Activated naive CD8-positive, alpha-beta T cell treated with anti-CD3 and anti-CD28 coated beads, Interleukin-2, amount 50 U/mL, for 16 hours (primary cell): ENCODE data around the gene PGAP2.
A peak's percentile ranks its signal among the peaks of the same experiment; 100 is the strongest.
"Not testable (repeated sequence)": the region's sequence is repeated elsewhere in the genome, so short reads cannot be mapped to it uniquely, and the experiment has no call there.

Source experiments
- DNase-seq: peaks from one replicate; pipeline ENCODE4 v3.0.0-alpha.2; 2020; ENCODE audit warnings: low read depth, low spot score

PGAP2 gene

GRCh38 chr11:3807909-3808860 is at the start of gene PGAP2:
TSS of gene PGAP2 (plus strand) at chr11:3808560. CDS start at chr11:3811260, 2,700 bp downstream.
- DNase-seq = peak; percentile 8

GRCh38 chr11:3764266-3764665 is 44.1 kb upstream of the PGAP2 start:
- DNase-seq = no peak

- DNase-seq = not testable (repeated sequence)
Observed at GRCh38 chr11:3766836-3767235, 41.5 kb upstream of the PGAP2 start.

GRCh38 chr11:3767536-3767935 is 40.8 kb upstream of the PGAP2 start:
- no peak for DNase-seq

GRCh38 chr11:3773180-3773579 is 35.2 kb upstream of the PGAP2 start:
- no peak for DNase-seq

- no peak for DNase-seq
Observed at GRCh38 chr11:3775736-3776406, 32.5 kb upstream of the PGAP2 start.

- DNase-seq = no peak
Observed at GRCh38 chr11:3781423-3781822, 26.9 kb upstream of the PGAP2 start.

- DNase-seq = no peak
Observed at GRCh38 chr11:3782963-3783362, 25.4 kb upstream of the PGAP2 start.

- DNase-seq = no peak
Observed at GRCh38 chr11:3783611-3784010, 24.7 kb upstream of the PGAP2 start.

GRCh38 chr11:3786781-3787428 is 21.5 kb upstream of the PGAP2 start:
- DNase-seq = no peak

- DNase-seq = not testable (repeated sequence)
Observed at GRCh38 chr11:3794387-3794786, 14.0 kb upstream of the PGAP2 start.

- DNase-seq = no peak
Observed at GRCh38 chr11:3795131-3796001, 13.0 kb upstream of the PGAP2 start.

GRCh38 chr11:3796002-3796311 is 12.4 kb upstream of the PGAP2 start:
- DNase-seq = no peak

GRCh38 chr11:3796346-3796745 is 12.0 kb upstream of the PGAP2 start:
- no peak for DNase-seq

GRCh38 chr11:3796801-3797328 is 11.5 kb upstream of the PGAP2 start:
- DNase-seq = no peak

- DNase-seq = peak; percentile 100
Observed at GRCh38 chr11:3797329-3798090, 10.8 kb upstream of the PGAP2 start, which contains the start of gene NUP98. TSS of gene NUP98 (minus strand) at chr11:3797554. CDS start at chr11:3782117, 15,437 bp downstream.

GRCh38 chr11:3799143-3799542 is 9.2 kb upstream of the PGAP2 start:
- DNase-seq = no peak

GRCh38 chr11:3799873-3800272 is 8.5 kb upstream of the PGAP2 start:
- DNase-seq = no peak

- no peak for DNase-seq
Observed at GRCh38 chr11:3802011-3802790, 6.2 kb upstream of the PGAP2 start.
